Measurements from ENCODE around the gene PLEKHM3.

GRCh38 chr2:208057108-208057507 is 31.8 kb upstream of the PLEKHM3 start:
- TF ChIP-seq GATA2 (IDR thresholded peaks at IDR 0.05; ENCODE audit: low read depth, low read length), result no peak
- no peak for TF ChIP-seq GATA3 (IDR thresholded peaks at IDR 0.05; ENCODE audit: low read depth, low read length)
